Brain microvascular endothelial cell (primary cell): ENCODE results near the gene GLB1L2.

ENCODE experiments used
- DNase-seq: peaks from one replicate; pipeline ENCODE4 v3.0.0-alpha.2; 2020
- H3K27ac ChIP-seq: fragments of 250-450 bp; sonication (Bioruptor Pico); 2 replicates; pipeline ENCODE4 v1.5.1; 2020; ENCODE audit warnings: mild to moderate bottlenecking, moderate library complexity
- H3K27me3 ChIP-seq: fragments of 250-450 bp; sonication (Bioruptor Pico); replicated peaks from 2 replicates; pipeline ENCODE4 v1.5.1; 2020; ENCODE audit warnings: mild to moderate bottlenecking
- H3K36me3 ChIP-seq: fragments of 250-450 bp; sonication (Bioruptor Pico); replicated peaks from 2 replicates; pipeline ENCODE4 v1.5.1; 2020; ENCODE audit warnings: mild to moderate bottlenecking
- H3K4me3 ChIP-seq: 2 replicates; pipeline ENCODE4 v1.5.1; 2011; ENCODE audit warnings: low read depth, mild to moderate bottlenecking, control low read depth, low read length, moderate library complexity
- CTCF ChIP-seq: IDR thresholded peaks from 2 replicates; pipeline ENCODE4 v1.5.1; 2011; ENCODE audit warnings: low read depth, mild to moderate bottlenecking, moderate library complexity, low read length, control low read depth, inconsistent platforms; ENCODE audit errors: missing control alignments
- in situ Hi-C: cut with HindIII; loops from 2 replicates; pipeline ENCODE4 v1.10.0; 2017; ENCODE audit warnings: low sequenced_read_pairs, low pct_ligation_motif_present

GLB1L2 gene

GRCh38 chr11:134363592-134363991 lies 31.8 kb downstream of the GLB1L2 start:
- no peak for TF ChIP-seq CTCF
- Histone ChIP-seq H3K4me3 (no peak overlapping the region), H3K27me3 (no peaks in the 10 kb centered on the region), H3K36me3 (no peaks in the 10 kb centered on the region), H3K27ac (no peak overlapping the region)
- in situ Hi-C loops, result no loop called here
- DNase-seq, result no peak

- in situ Hi-C loops, result no loop called here
- DNase-seq, result no peak
- Histone ChIP-seq H3K36me3 (no peaks in the 10 kb centered on the region), H3K4me3 (no peak overlapping the region), H3K27me3 (no peaks in the 10 kb centered on the region), H3K27ac (no peak overlapping the region)
- TF ChIP-seq CTCF, result no peak
Observed at GRCh38 chr11:134364261-134364660, 32.5 kb downstream of the GLB1L2 start.

GRCh38 chr11:134365011-134365925 lies 33.5 kb downstream of the GLB1L2 start:
- no peak for TF ChIP-seq CTCF
- H3K4me3 ChIP-seq, result no peak overlapping the region
- no peak for DNase-seq
- H3K36me3 ChIP-seq, result no peaks in the 10 kb centered on the region
- in situ Hi-C loops, result no loop called here
- H3K27ac ChIP-seq, result no peak overlapping the region
- H3K27me3 ChIP-seq, result no peaks in the 10 kb centered on the region

GRCh38 chr11:134366254-134366653 lies 34.5 kb downstream of the GLB1L2 start:
- no peaks in the 10 kb centered on the region for H3K36me3 ChIP-seq
- H3K4me3 ChIP-seq, result no peak overlapping the region
- TF ChIP-seq CTCF, result no peak
- in situ Hi-C loops, result no loop called here
- H3K27ac ChIP-seq, result no peak overlapping the region
- H3K27me3 ChIP-seq, result no peaks in the 10 kb centered on the region
- no peak for DNase-seq

GRCh38 chr11:134367781-134368180 lies 36.0 kb downstream of the GLB1L2 start:
- in situ Hi-C loops, result no loop called here
- Histone ChIP-seq H3K36me3 (no peaks in the 10 kb centered on the region), H3K27me3 (no peaks in the 10 kb centered on the region), H3K27ac (no peak overlapping the region), H3K4me3 (no peak overlapping the region)
- no peak for TF ChIP-seq CTCF
- no peak for DNase-seq
